GM06990 (cell line): Measurements from ENCODE around the gene SIDT2.

Source experiments
- DNase-seq: peaks from one replicate; pipeline ENCODE4 v3.0.0-alpha.2; 2011; ENCODE audit not compliant: insufficient read length; ENCODE audit errors: extremely low read depth
- H3K27me3 ChIP-seq: replicated peaks from 2 replicates; pipeline ENCODE4 v1.6.0; 2011; ENCODE audit warnings: low read length; ENCODE audit not compliant: control insufficient read depth, insufficient read depth
- H3K36me3 ChIP-seq: 2 replicates; pipeline ENCODE4 v1.5.1; 2011; ENCODE audit warnings: low read length; ENCODE audit not compliant: control insufficient read depth, insufficient read depth
- H3K4me3 ChIP-seq: replicated peaks from 2 replicates; pipeline ENCODE4 v1.5.1; 2011; ENCODE audit warnings: low read depth, mild to moderate bottlenecking, control low read depth, low read length
- CTCF ChIP-seq: IDR thresholded peaks from 2 replicates; pipeline ENCODE4 v1.5.1; 2011; ENCODE audit warnings: low read length, control low read depth, mild to moderate bottlenecking, inconsistent platforms; ENCODE audit not compliant: insufficient read depth, poor library complexity, severe bottlenecking

Gene SIDT2

GRCh38 chr11:117170210-117170609, 8.3 kb upstream of the SIDT2 start:
- no peak for TF ChIP-seq CTCF
- H3K27me3 ChIP-seq, result no peaks in the 10 kb centered on the region
- no peak for DNase-seq
- no peak overlapping the region for H3K4me3 ChIP-seq
- H3K36me3 ChIP-seq, result peaks cover 6% of the 10 kb centered on the region

DNA sequence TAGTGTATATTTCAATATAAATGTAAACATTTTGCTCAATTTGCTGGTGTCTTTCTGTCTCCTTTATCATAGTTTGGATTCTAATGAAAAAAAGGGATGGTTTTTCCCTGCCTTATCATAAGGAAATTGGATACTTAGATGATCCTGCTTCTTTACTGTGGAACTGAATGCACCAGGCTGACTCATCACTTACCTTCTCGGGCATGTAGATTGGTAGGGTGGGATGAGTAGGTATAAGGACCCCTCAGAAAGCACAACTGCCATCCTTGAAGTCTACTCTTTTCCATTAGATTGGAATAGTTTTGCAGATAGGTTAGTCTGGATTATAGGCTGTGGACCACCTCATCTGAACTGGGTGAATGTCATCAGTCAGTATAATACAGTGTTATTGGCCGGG, 7.5 kb upstream of the SIDT2 start:
- Histone ChIP-seq H3K4me3 (no peak overlapping the region), H3K27me3 (no peaks in the 10 kb centered on the region), H3K36me3 (peaks cover 4% of the 10 kb centered on the region)
- no peak for DNase-seq
- no peak for TF ChIP-seq CTCF

DNA sequence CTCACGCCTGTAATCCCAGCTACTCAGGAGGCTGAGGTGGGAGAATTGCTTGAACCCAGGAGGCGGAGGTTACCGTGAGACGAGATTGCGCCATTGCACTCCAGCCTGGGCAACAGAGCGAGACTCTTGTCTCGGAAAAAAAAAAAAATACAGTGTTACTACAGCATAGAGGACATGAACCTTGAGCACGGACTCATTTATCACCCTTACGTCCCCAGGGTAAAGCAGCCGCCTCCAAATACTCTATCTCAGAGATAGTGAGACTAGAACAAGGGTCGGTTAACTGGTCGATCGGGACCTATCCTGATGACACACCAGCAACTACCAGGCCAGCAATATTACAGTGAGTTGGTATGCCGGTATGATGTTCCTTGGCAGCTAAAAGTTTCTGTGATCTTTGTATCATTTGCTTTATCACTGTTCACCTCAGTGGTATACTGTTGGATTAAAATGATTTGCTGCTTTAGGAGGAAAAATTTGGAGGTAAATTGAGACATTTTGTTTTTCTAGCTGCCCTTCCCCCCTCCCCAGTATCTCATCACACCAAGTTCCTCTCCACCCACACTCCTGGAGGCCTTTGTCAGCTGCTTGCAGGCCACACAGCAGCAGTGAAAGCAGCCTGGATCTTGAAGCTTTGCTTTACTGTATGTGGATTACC, 7.0 kb upstream of the SIDT2 start:
- no peak for DNase-seq
- Histone ChIP-seq H3K4me3 (no peak overlapping the region), H3K36me3 (peaks cover 4% of the 10 kb centered on the region), H3K27me3 (no peaks in the 10 kb centered on the region)
- no peak for TF ChIP-seq CTCF

- Histone ChIP-seq H3K36me3 (peaks cover 4% of the 10 kb centered on the region), H3K4me3 (no peak overlapping the region), H3K27me3 (no peaks in the 10 kb centered on the region)
- DNase-seq, result no peak
- TF ChIP-seq CTCF, result no peak
These were observed 5.7 kb upstream of the SIDT2 start for GRCh38 chr11:117172724-117173421.

DNA sequence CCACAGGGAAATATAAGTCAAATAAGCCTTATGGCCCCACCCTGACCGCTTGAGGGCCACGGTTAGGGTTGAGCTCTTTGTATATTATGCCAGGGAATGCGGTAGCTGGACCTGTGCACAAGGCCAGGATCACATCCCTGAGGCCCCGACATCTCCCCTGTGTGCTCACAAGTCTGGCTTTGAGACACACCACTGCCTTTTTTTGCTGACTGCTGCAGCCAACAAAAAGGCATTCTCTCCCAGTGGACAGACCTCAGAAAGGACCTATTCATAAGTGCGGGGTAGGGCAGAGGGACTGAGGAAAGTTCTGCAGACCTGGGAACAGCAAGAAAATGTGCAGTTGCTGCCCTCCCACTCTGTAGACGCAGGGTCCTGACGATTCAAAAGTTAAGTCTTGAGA, 3.4 kb upstream of the SIDT2 start:
- H3K36me3 ChIP-seq, result peaks cover 4% of the 10 kb centered on the region

More for the DNA sequence above, 3.4 kb upstream of the SIDT2 start:
- no peaks in the 10 kb centered on the region for H3K27me3 ChIP-seq
- H3K4me3 ChIP-seq, result no peak overlapping the region
- no peak for DNase-seq
- TF ChIP-seq CTCF, result no peak
